ENCODE results near the gene USP17L10. TPM values are rescaled to one million over a fixed set of nuclear protein-coding genes. Genes with fewer than 3 reads are reported as not detected.
"Not testable (repeated sequence)": the region's sequence is repeated elsewhere in the genome, so short reads cannot be mapped to it uniquely, and the experiment has no call there.

Gene USP17L10, protein sequence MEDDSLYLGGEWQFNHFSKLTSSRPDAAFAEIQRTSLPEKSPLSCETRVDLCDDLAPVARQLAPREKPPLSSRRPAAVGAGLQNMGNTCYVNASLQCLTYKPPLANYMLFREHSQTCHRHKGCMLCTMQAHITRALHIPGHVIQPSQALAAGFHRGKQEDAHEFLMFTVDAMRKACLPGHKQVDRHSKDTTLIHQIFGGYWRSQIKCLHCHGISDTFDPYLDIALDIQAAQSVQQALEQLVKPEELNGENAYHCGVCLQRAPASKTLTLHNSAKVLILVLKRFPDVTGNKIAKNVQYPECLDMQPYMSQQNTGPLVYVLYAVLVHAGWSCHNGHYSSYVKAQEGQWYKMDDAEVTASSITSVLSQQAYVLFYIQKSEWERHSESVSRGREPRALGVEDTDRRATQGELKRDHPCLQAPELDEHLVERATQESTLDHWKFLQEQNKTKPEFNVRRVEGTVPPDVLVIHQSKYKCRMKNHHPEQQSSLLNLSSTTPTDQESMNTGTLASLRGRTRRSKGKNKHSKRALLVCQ
- not detected for polyA plus RNA-seq
- long read RNA-seq, donor 1 = 0 reads
- long read RNA-seq, donor 2 = 0 reads
- long read RNA-seq, donor 3 = 0 reads
- long read RNA-seq, donor 4 = 0 reads
- long read RNA-seq, donor 5 = 0 reads
- long read RNA-seq, donor 6 = 0 reads
- long read RNA-seq, donor 7 = 0 reads
- long read RNA-seq, donor 8 = 0 reads
- long read RNA-seq, donor 9 = 0 reads
- long read RNA-seq, donor 10 = 0 reads

DNA sequence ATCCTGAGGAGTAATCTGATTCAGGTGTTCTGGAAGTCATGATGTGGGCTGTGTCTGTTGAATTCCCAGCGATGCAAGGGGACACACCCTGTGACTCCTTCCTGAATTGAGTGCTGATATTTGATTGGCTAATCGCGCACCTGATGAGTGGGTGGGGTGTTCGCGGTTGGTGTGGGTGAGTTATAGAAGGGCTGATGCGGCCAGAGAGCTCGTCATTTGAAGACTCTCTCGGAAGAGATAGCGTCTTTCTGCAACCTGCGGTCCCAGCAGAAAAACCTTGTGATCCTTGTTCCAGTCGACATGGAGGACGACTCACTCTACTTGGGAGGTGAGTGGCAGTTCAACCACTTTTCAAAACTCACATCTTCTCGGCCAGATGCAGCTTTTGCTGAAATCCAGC is at the start of gene USP17L10:
USP17L10 (plus strand) TSS at position 301 of the 400 bp plus-strand sequence; CDS start at position 301, 0 bp downstream.
- WGBS, 3 donors = 92% methylated on average over 8 of the region's 13 CpGs; no CpG with 5 or more reads in 2 of the 3 donors

GRCh38 chr4:9165990-9166389 is 44.5 kb upstream of the USP17L10 start:
- not testable (repeated sequence) for H3K27ac ChIP-seq (ENCODE audit: low read depth in 1 of 3, low read length in 2 of 3); H3K4me3 ChIP-seq (ENCODE audit: low read depth in 1 of 3, low read length in 3 of 3); H3K4me1 ChIP-seq (ENCODE audit: control insufficient read depth in 3 of 3, insufficient read depth in 2 of 3, low read depth in 1 of 3, low read length in 2 of 3); H3K9me3 ChIP-seq (ENCODE audit: control insufficient read depth in 2 of 2, insufficient read depth in 1 of 2, low read depth in 1 of 2, low read length in 1 of 2); H3K36me3 ChIP-seq (ENCODE audit: control insufficient read depth in 3 of 3, insufficient read depth in 2 of 3, low read depth in 1 of 3, low read length in 3 of 3); H3K27me3 ChIP-seq (ENCODE audit: control insufficient read depth in 3 of 3, insufficient read depth in 3 of 3, low read length in 3 of 3); FAIRE-seq
- peak in 1 of 2 donors; percentile 23 for DNase-seq
- 8 to 14% methylated on average over 2 to 8 of the region's 8 CpGs; no CpG with 5 or more reads in 1 of the 3 donors for WGBS, 3 donors

More for the DNA sequence above, at the start of gene USP17L10:
- not testable (repeated sequence) for H3K4me1 ChIP-seq (ENCODE audit: control insufficient read depth in 3 of 3, insufficient read depth in 2 of 3, low read depth in 1 of 3, low read length in 2 of 3); DNase-seq; H3K4me3 ChIP-seq (ENCODE audit: low read depth in 1 of 3, low read length in 3 of 3); H3K27ac ChIP-seq (ENCODE audit: low read depth in 1 of 3, low read length in 2 of 3); FAIRE-seq; H3K36me3 ChIP-seq (ENCODE audit: control insufficient read depth in 3 of 3, insufficient read depth in 2 of 3, low read depth in 1 of 3, low read length in 3 of 3); H3K9me3 ChIP-seq (ENCODE audit: control insufficient read depth in 2 of 2, insufficient read depth in 1 of 2, low read depth in 1 of 2, low read length in 1 of 2); H3K27me3 ChIP-seq (ENCODE audit: control insufficient read depth in 3 of 3, insufficient read depth in 3 of 3, low read length in 3 of 3)

DNA sequence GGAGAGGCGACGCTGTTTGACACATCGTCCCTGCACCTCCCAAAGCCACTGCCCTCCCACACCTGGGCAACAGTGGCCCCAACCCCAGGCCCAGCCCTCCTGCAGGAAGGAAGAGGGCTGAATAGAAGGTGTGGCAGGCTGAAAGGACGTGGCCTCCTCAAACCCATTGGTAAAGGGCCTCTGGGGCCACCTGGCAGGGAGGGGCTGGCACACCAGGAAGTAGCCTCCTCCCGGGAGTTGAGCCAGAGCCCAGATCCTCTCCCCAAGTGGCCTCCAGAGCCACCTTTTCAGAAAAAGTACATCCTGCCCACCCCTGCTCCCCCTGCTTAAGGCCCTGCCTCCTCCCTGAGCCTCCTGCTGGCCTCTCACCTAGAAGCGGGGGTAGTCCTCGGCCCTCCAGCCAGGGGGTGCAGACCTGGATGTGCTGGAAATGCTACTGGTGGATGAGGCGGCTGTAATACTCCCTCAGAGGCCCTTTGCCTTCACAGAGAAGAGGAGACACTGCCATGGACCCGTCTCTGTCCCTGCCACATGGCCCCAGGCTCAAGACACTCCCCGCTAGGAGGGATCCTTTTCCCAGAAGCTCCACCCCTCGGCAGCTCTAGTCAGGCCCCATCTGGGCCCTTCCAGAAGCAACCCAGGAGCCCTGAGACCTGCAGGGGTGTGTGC is 40.5 kb upstream of the USP17L10 start, which contains the start of gene FAM90A26:
FAM90A26 (plus strand) TSS at position 619 of the 669 bp plus-strand sequence. CDS start 2,764 bp downstream, outside the sequence.
- H3K9me3 ChIP-seq (ENCODE audit: control insufficient read depth in 2 of 2, insufficient read depth in 1 of 2, low read depth in 1 of 2, low read length in 1 of 2); H3K4me3 ChIP-seq (ENCODE audit: low read depth in 1 of 3, low read length in 3 of 3); FAIRE-seq; DNase-seq; H3K4me1 ChIP-seq (ENCODE audit: control insufficient read depth in 3 of 3, insufficient read depth in 2 of 3, low read depth in 1 of 3, low read length in 2 of 3); H3K27ac ChIP-seq (ENCODE audit: low read depth in 1 of 3, low read length in 2 of 3); H3K27me3 ChIP-seq (ENCODE audit: control insufficient read depth in 3 of 3, insufficient read depth in 3 of 3, low read length in 3 of 3); H3K36me3 ChIP-seq (ENCODE audit: control insufficient read depth in 3 of 3, insufficient read depth in 2 of 3, low read depth in 1 of 3, low read length in 3 of 3): not testable (repeated sequence)
- 30 to 70% methylated on average over 4 to 10 of the region's 11 CpGs; no CpG with 5 or more reads in 1 of the 3 donors for WGBS, 3 donors

DNA sequence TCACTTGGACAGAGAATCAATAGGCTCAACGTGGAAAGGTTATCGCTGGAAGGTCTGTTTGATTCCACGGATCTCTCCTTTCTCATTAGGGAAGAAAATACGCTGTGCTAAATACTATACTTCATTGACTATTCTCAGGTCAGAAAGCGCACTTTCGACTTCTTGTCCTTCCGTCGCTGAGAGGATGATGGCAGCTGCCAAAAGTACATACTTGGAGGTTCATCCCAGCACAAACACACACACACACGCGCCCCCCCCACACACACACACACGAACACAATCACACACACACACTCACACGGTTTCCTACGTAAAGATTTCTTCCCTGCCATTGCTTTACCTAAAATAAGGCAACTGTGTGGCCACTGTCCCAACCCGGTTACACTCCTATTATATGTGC is 4.2 kb downstream of the USP17L10 start:
- H3K4me3 ChIP-seq (ENCODE audit: low read depth in 1 of 3, low read length in 3 of 3); H3K27ac ChIP-seq (ENCODE audit: low read depth in 1 of 3, low read length in 2 of 3); H3K27me3 ChIP-seq (ENCODE audit: control insufficient read depth in 3 of 3, insufficient read depth in 3 of 3, low read length in 3 of 3); H3K36me3 ChIP-seq (ENCODE audit: control insufficient read depth in 3 of 3, insufficient read depth in 2 of 3, low read depth in 1 of 3, low read length in 3 of 3); H3K9me3 ChIP-seq (ENCODE audit: control insufficient read depth in 2 of 2, insufficient read depth in 1 of 2, low read depth in 1 of 2, low read length in 1 of 2); DNase-seq; H3K4me1 ChIP-seq (ENCODE audit: control insufficient read depth in 3 of 3, insufficient read depth in 2 of 3, low read depth in 1 of 3, low read length in 2 of 3); FAIRE-seq: not testable (repeated sequence)
- 78 to 81% (median 81%) methylated on average over 11 of the region's 14 CpGs for WGBS, 3 donors

GRCh38 chr4:9215105-9215504 is 4.6 kb downstream of the USP17L10 start, which contains the start of gene USP17L11:
TSS of gene USP17L11 (plus strand) at chr4:9215405. CDS start at chr4:9215405, 0 bp downstream.
- 89% methylated on average over 5 of the region's 14 CpGs; no CpG with 5 or more reads in 2 of the 3 donors for WGBS, 3 donors
- H3K4me3 ChIP-seq (ENCODE audit: low read depth in 1 of 3, low read length in 3 of 3); H3K27me3 ChIP-seq (ENCODE audit: control insufficient read depth in 3 of 3, insufficient read depth in 3 of 3, low read length in 3 of 3); H3K9me3 ChIP-seq (ENCODE audit: control insufficient read depth in 2 of 2, insufficient read depth in 1 of 2, low read depth in 1 of 2, low read length in 1 of 2); H3K4me1 ChIP-seq (ENCODE audit: control insufficient read depth in 3 of 3, insufficient read depth in 2 of 3, low read depth in 1 of 3, low read length in 2 of 3); FAIRE-seq; DNase-seq; H3K36me3 ChIP-seq (ENCODE audit: control insufficient read depth in 3 of 3, insufficient read depth in 2 of 3, low read depth in 1 of 3, low read length in 3 of 3); H3K27ac ChIP-seq (ENCODE audit: low read depth in 1 of 3, low read length in 2 of 3): not testable (repeated sequence)

DNA sequence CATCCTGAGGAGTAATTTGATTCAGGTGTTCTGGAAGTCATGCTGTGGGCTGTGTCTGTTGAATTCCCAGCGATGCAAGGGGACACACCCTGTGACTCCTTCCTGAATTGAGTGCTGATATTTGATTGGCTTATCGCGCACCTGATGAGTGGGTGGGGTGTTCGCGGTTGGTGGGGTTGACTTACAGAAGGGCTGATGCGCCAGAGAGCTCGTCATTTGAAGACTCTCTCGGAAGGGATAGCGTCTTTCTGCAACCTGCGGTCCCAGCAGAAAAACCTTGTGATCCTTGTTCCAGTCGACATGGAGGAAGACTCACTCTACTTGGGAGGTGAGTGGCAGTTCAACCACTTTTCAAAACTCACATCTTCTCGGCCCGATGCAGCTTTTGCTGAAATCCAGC is 9.4 kb downstream of the USP17L10 start, which contains the start of gene USP17L12:
USP17L12 (plus strand) TSS at position 301 of the 400 bp plus-strand sequence; CDS start at position 301, 0 bp downstream.
- not testable (repeated sequence) for H3K4me3 ChIP-seq (ENCODE audit: low read depth in 1 of 3, low read length in 3 of 3); H3K9me3 ChIP-seq (ENCODE audit: control insufficient read depth in 2 of 2, insufficient read depth in 1 of 2, low read depth in 1 of 2, low read length in 1 of 2); H3K4me1 ChIP-seq (ENCODE audit: control insufficient read depth in 3 of 3, insufficient read depth in 2 of 3, low read depth in 1 of 3, low read length in 2 of 3); H3K36me3 ChIP-seq (ENCODE audit: control insufficient read depth in 3 of 3, insufficient read depth in 2 of 3, low read depth in 1 of 3, low read length in 3 of 3); DNase-seq; H3K27ac ChIP-seq (ENCODE audit: low read depth in 1 of 3, low read length in 2 of 3); FAIRE-seq; H3K27me3 ChIP-seq (ENCODE audit: control insufficient read depth in 3 of 3, insufficient read depth in 3 of 3, low read length in 3 of 3)
- WGBS, 3 donors = no CpG with 5 or more reads among the region's 13 CpGs

DNA sequence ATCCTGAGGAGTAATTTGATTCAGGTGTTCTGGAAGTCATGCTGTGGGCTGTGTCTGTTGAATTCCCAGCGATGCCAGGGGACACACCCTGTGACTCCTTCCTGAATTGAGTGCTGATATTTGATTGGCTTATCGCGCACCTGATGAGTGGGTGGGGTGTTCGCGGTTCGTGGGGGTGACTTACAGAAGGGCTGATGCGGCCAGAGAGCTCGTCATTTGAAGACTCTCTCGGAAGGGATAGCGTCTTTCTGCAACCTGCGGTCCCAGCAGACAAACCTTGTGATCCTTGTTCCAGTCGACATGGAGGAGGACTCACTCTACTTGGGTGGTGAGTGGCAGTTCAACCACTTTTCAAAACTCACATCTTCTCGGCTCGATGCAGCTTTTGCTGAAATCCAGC is 14.1 kb downstream of the USP17L10 start, which contains the start of gene USP17L13:
USP17L13 (plus strand) TSS at position 301 of the 400 bp plus-strand sequence; CDS start at position 301, 0 bp downstream.
- not testable (repeated sequence) for H3K27me3 ChIP-seq (ENCODE audit: control insufficient read depth in 3 of 3, insufficient read depth in 3 of 3, low read length in 3 of 3); H3K4me3 ChIP-seq (ENCODE audit: low read depth in 1 of 3, low read length in 3 of 3); H3K36me3 ChIP-seq (ENCODE audit: control insufficient read depth in 3 of 3, insufficient read depth in 2 of 3, low read depth in 1 of 3, low read length in 3 of 3); H3K27ac ChIP-seq (ENCODE audit: low read depth in 1 of 3, low read length in 2 of 3); H3K9me3 ChIP-seq (ENCODE audit: control insufficient read depth in 2 of 2, insufficient read depth in 1 of 2, low read depth in 1 of 2, low read length in 1 of 2); DNase-seq; H3K4me1 ChIP-seq (ENCODE audit: control insufficient read depth in 3 of 3, insufficient read depth in 2 of 3, low read depth in 1 of 3, low read length in 2 of 3); FAIRE-seq
- WGBS, 3 donors = no CpG with 5 or more reads among the region's 14 CpGs

DNA sequence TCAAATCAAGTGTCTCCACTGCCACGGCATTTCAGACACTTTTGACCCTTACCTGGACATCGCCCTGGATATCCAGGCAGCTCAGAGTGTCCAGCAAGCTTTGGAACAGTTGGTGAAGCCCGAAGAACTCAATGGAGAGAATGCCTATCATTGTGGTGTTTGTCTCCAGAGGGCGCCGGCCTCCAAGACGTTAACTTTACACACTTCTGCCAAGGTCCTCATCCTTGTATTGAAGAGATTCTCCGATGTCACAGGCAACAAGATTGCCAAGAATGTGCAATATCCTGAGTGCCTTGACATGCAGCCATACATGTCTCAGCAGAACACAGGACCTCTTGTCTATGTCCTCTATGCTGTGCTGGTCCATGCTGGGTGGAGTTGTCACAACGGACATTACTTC is 19.8 kb downstream of the USP17L10 start:
- H3K36me3 ChIP-seq (ENCODE audit: control insufficient read depth in 3 of 3, insufficient read depth in 2 of 3, low read depth in 1 of 3, low read length in 3 of 3); H3K9me3 ChIP-seq (ENCODE audit: control insufficient read depth in 2 of 2, insufficient read depth in 1 of 2, low read depth in 1 of 2, low read length in 1 of 2); DNase-seq; H3K4me1 ChIP-seq (ENCODE audit: control insufficient read depth in 3 of 3, insufficient read depth in 2 of 3, low read depth in 1 of 3, low read length in 2 of 3); H3K27ac ChIP-seq (ENCODE audit: low read depth in 1 of 3, low read length in 2 of 3); H3K27me3 ChIP-seq (ENCODE audit: control insufficient read depth in 3 of 3, insufficient read depth in 3 of 3, low read length in 3 of 3); H3K4me3 ChIP-seq (ENCODE audit: low read depth in 1 of 3, low read length in 3 of 3); FAIRE-seq: not testable (repeated sequence)
- 87 to 94% (median 91%) methylated on average over 4 to 6 of the region's 8 CpGs for WGBS, 3 donors

Measured in small intestine (tissue), 16 donors.